Lung (tissue), 12 donors: ENCODE results near the gene SFXN5. TPM values are rescaled to one million over a fixed set of nuclear protein-coding genes. Genes with fewer than 3 reads are reported as not detected.

ENCODE experiments used
- ATAC-seq: fragments of 200-7000 bp; cut with Tn5 transposase; one replicate; pipeline ENCODE4 v1.9.1; 2020; ENCODE audit warnings: moderate number of reproducible peaks; ENCODE audit not compliant: insufficient read depth, low FRiP score
- DNase-seq, 3 donors: peaks; one replicate each; pipeline ENCODE4 v3.0.0-alpha.2; 2013 to 2017
- H3K27ac ChIP-seq, 2 donors: one replicate each; pipeline ENCODE4 v1.5.1; 2013; ENCODE audit warnings: mild to moderate bottlenecking in 2 of 2, moderate library complexity in 2 of 2, control low read depth in 1 of 2, inconsistent platforms in 1 of 2, low read depth in 1 of 2, low read length in 1 of 2
- H3K27me3 ChIP-seq, 3 donors: one replicate each; pipeline ENCODE4 v1.5.1; 2013; ENCODE audit warnings: low read length in 2 of 3; ENCODE audit not compliant: control insufficient read depth in 3 of 3, insufficient read depth in 3 of 3
- H3K36me3 ChIP-seq, 4 donors: one replicate each; pipeline ENCODE4 v1.5.1; 2013; ENCODE audit warnings: low read length in 4 of 4, mild to moderate bottlenecking in 1 of 4, moderate library complexity in 1 of 4; ENCODE audit not compliant: control insufficient read depth in 4 of 4, insufficient read depth in 4 of 4
- H3K4me1 ChIP-seq, 5 donors: one replicate each; pipeline ENCODE4 v1.5.1; 2013; ENCODE audit warnings: low read length in 5 of 5, mild to moderate bottlenecking in 2 of 5, moderate library complexity in 1 of 5; ENCODE audit not compliant: control insufficient read depth in 5 of 5, insufficient read depth in 5 of 5
- H3K4me3 ChIP-seq: one replicate; pipeline ENCODE4 v1.5.1; 2013; ENCODE audit warnings: mild to moderate bottlenecking, control low read depth, moderate library complexity
- H3K9ac ChIP-seq, 2 donors: one replicate each; pipeline ENCODE4 v1.5.1; 2013; ENCODE audit warnings: low read length in 2 of 2, control low read depth in 1 of 2; ENCODE audit not compliant: insufficient read depth in 1 of 2
- H3K9me3 ChIP-seq, 4 donors: one replicate each; pipeline ENCODE4 v1.5.1; 2013; ENCODE audit warnings: low read length in 3 of 4, mild to moderate bottlenecking in 1 of 4, moderate library complexity in 1 of 4; ENCODE audit not compliant: control insufficient read depth in 4 of 4, insufficient read depth in 3 of 4
- CTCF ChIP-seq: IDR thresholded peaks from 2 replicates; pipeline ENCODE4 v1.5.1; 2012; ENCODE audit warnings: mild to moderate bottlenecking; ENCODE audit errors: control extremely low read depth, extremely low read depth
- WGBS, 2 donors: extraction: QIAGEN DNeasy Blood & Tissue Kit; methylation state at CpG; one replicate each; pipeline ENCODE4 v1.1.7; 2013; 5-methylcytosine and 5-hydroxymethylcytosine counted together
- polyA plus RNA-seq, 2 donors: library from polyadenylated mRNA; stranded (reverse); fragments of 200-250 nt; gene quantifications; one replicate each; pipeline ENCODE4 v1.2.1, GENCODE V29; 2013
- total RNA-seq, 2 donors: library from RNA; depleted of rRNA in 1 of 2; stranded (reverse); fragments of >200 nt in 1 of 2; gene quantifications; one replicate each; pipeline ENCODE4 v1.2.1, GENCODE V29; 2014 to 2021
- donor health status: control.
- donor health status: control.
- donor health status: Bipolar disorder and iron deficiency.
- donor health status: healthy.
- donor health status: DM: yes; HTN: yes; CAD: no.

Gene SFXN5
- total and polyA plus RNA-seq, 4 donors = 8.3 to 15.6 (median 9.6) TPM

- Histone ChIP-seq H3K4me3 (no peak overlapping the region), H3K4me1 (peaks cover 0 to 4% (median 0%) of the 10 kb centered on the region in 5 donors), H3K9ac (no peak overlapping the region), H3K9me3 (no peaks in the 10 kb centered on the region), H3K27me3 (no peaks in the 10 kb centered on the region), H3K36me3 (peaks cover 0 to 7% (median 2%) of the 10 kb centered on the region in 4 donors), H3K27ac (no peak overlapping the region)
- no peak for TF ChIP-seq CTCF
- DNase-seq = no peak
- WGBS, 2 donors = 89% methylated on average over 8 of the region's 8 CpGs
- no peak for ATAC-seq
Observed at GRCh38 chr2:73020306-73020656, 51.2 kb downstream of the SFXN5 start.

- 88 to 89% methylated on average over 2 of the region's 2 CpGs for WGBS, 2 donors
- H3K27ac ChIP-seq = no peak overlapping the region
- H3K4me3 ChIP-seq = no peak overlapping the region
- H3K9ac ChIP-seq = no peak overlapping the region
- ATAC-seq = no peak
- no peak for DNase-seq
- H3K36me3 ChIP-seq = peaks cover 0 to 7% (median 2%) of the 10 kb centered on the region in 4 donors
- no peaks in the 10 kb centered on the region for H3K9me3 ChIP-seq
- peaks cover 0 to 4% (median 0%) of the 10 kb centered on the region in 5 donors for H3K4me1 ChIP-seq
- no peaks in the 10 kb centered on the region for H3K27me3 ChIP-seq
- no peak for TF ChIP-seq CTCF
Observed at GRCh38 chr2:73018188-73018825, 53.2 kb downstream of the SFXN5 start.

- 72 to 92% methylated on average over 3 of the region's 3 CpGs for WGBS, 2 donors
- H3K9me3 ChIP-seq = peaks cover 0 to 3% (median 0%) of the 10 kb centered on the region in 4 donors
- no peak for TF ChIP-seq CTCF
- no peaks in the 10 kb centered on the region for H3K27me3 ChIP-seq
- H3K27ac ChIP-seq = no peak overlapping the region
- H3K9ac ChIP-seq = no peak overlapping the region
- H3K4me3 ChIP-seq = no peak overlapping the region
- DNase-seq (no peak), ATAC-seq (no peak)
- H3K4me1 ChIP-seq = peaks cover 0 to 3% (median 0%) of the 10 kb centered on the region in 5 donors
- no peaks in the 10 kb centered on the region for H3K36me3 ChIP-seq
Observed at GRCh38 chr2:73013936-73014335, 57.6 kb downstream of the SFXN5 start.
